Measurements from ENCODE around the gene B4GALNT1. TPM values are rescaled to one million over a fixed set of nuclear protein-coding genes. Genes with fewer than 3 reads are reported as not detected.

B4GALNT1 gene
- total and polyA plus RNA-seq, 2 of the 13 experiments (the other 11 are each of a cell fraction or from before 2014, with no cell fraction given), result 4.5 to 5.4 TPM

GRCh38 chr12:57632958-57633840 is at the start of gene B4GALNT1 (continued):
- TF ChIP-seq ZNF503 (CRISPR knock-in tag; IDR thresholded peaks at IDR 0.05) (0 out of 2 replicates have a peak, but pooled peaks have one; percentile 30), POLR2A (IDR thresholded peaks at IDR 0.05; ENCODE audit: insufficient read depth in 1 of 2, low read depth in 2 of 2, low read length in 2 of 2) (no peak), ZNF83 (CRISPR knock-in tag; IDR thresholded peaks at IDR 0.05; ENCODE audit: borderline replicate concordance) (peak; percentile 82; the same call in 1 of the 2 replicates), ZNF282 (IDR thresholded peaks at IDR 0.05; ENCODE audit: partially characterized antibody) (no peak), ZNF784 (CRISPR knock-in tag; IDR thresholded peaks at IDR 0.05; ENCODE audit: borderline replicate concordance) (0 out of 2 replicates have a peak, but pooled peaks have one; percentile 44), ZNF674 (CRISPR knock-in tag; IDR thresholded peaks at IDR 0.05; ENCODE audit: low read depth) (no peak), ZNF550 (CRISPR knock-in tag; IDR thresholded peaks at IDR 0.05; ENCODE audit: borderline replicate concordance) (no peak), SMAD1 (CRISPR knock-in tag; IDR thresholded peaks at IDR 0.05; ENCODE audit: borderline replicate concordance, low read depth) (no peak), NFAT5 (CRISPR knock-in tag; IDR thresholded peaks at IDR 0.05) (0 out of 2 replicates have a peak, but pooled peaks have one; percentile 58), ZNF780A (CRISPR knock-in tag; IDR thresholded peaks at IDR 0.05) (no peak), BORCS8-MEF2B (CRISPR knock-in tag; IDR thresholded peaks at IDR 0.05) (peak; percentile 67; the same call in 1 of the 2 replicates), ZNF574 (CRISPR knock-in tag; IDR thresholded peaks at IDR 0.05) (peak; percentile 65), IRF1 (CRISPR knock-in tag; IDR thresholded peaks at IDR 0.05; ENCODE audit: low read depth) (no peak), ZC3H13 (CRISPR knock-in tag; IDR thresholded peaks at IDR 0.05) (peak; percentile 82; the same call in 1 of the 2 replicates), ZNF619 (CRISPR knock-in tag; IDR thresholded peaks at IDR 0.05) (no peak), STAG1 (CRISPR knock-in tag; IDR thresholded peaks at IDR 0.05) (peak; percentile 75), NCOA5 (CRISPR knock-in tag; IDR thresholded peaks at IDR 0.05) (no peak)
